WTC11 (cell line): ENCODE results near the gene THAP9. TPM values are rescaled to one million over a fixed set of nuclear protein-coding genes. Genes with fewer than 3 reads are reported as not detected.

Experiments used
- ATAC-seq: fragments of 200-7000 bp; cut with Tn5 transposase; 2 replicates; pipeline ENCODE4 v1.10.0; 2021; ENCODE audit warnings: mild to moderate bottlenecking, moderate library complexity
- CTCF ChIA-PET: fragments of 300-600 bp; sonication (Branson Sonifier 250); formaldehyde crosslinking; loops from one replicate; lab custom pipeline; 2021; ENCODE audit warnings: antibody characterized with exemption; lab: Charles Lee
- POLR2A ChIA-PET: fragments of 350-600 bp; sonication (Branson Sonifier 250); formaldehyde crosslinking; loops from one replicate; lab custom pipeline; 2021; ENCODE audit warnings: antibody characterized with exemption; lab: Charles Lee
- DNase-seq: peaks from one replicate; pipeline ENCODE4 v3.0.0; 2021; ENCODE audit warnings: low spot score
- H3K27ac Mint-ChIP-seq: 2 replicates; pipeline ENCODE4 v1.8.0; 2021; ENCODE audit warnings: mixed read lengths
- H3K27me3 Mint-ChIP-seq: 2 replicates; pipeline ENCODE4 v1.8.0; 2021; ENCODE audit warnings: low read depth, mild to moderate bottlenecking, moderate library complexity, mixed read lengths
- H3K36me3 Mint-ChIP-seq: 2 replicates; pipeline ENCODE4 v1.8.0; 2021; ENCODE audit warnings: mixed read lengths
- H3K4me1 Mint-ChIP-seq: 2 replicates; pipeline ENCODE4 v1.8.0; 2022; ENCODE audit warnings: mixed read lengths
- H3K4me3 Mint-ChIP-seq: 2 replicates; pipeline ENCODE4 v1.8.0; 2021; ENCODE audit warnings: mild to moderate bottlenecking, moderate library complexity, mixed read lengths
- H3K9me3 Mint-ChIP-seq: 2 replicates; pipeline ENCODE4 v1.8.0; 2021; ENCODE audit warnings: mixed read lengths
- CREB1 ChIP-seq: sonication (generic); formaldehyde crosslinking; IDR thresholded peaks from 2 replicates; pipeline ENCODE4 v1.8.0; 2023; ENCODE audit warnings: mild to moderate bottlenecking, missing genetic modification reagents
- ELF4 ChIP-seq: sonication (generic); formaldehyde crosslinking; IDR thresholded peaks from 2 replicates; pipeline ENCODE4 v1.8.1; 2022; ENCODE audit warnings: low read depth, mild to moderate bottlenecking, moderate library complexity, missing genetic modification reagents
- ETV6 ChIP-seq: sonication (generic); formaldehyde crosslinking; IDR thresholded peaks from 2 replicates; pipeline ENCODE4 v1.8.1; 2022; ENCODE audit warnings: mild to moderate bottlenecking, missing genetic modification reagents
- FOXJ3 ChIP-seq: sonication (generic); formaldehyde crosslinking; IDR thresholded peaks from 2 replicates; pipeline ENCODE4 v1.9.0; 2021; ENCODE audit warnings: missing genetic modification reagents, mild to moderate bottlenecking, borderline replicate concordance
- FOXK1 ChIP-seq: sonication (generic); formaldehyde crosslinking; IDR thresholded peaks from 2 replicates; pipeline ENCODE4 v1.8.0; 2022; ENCODE audit warnings: mild to moderate bottlenecking, moderate library complexity, missing genetic modification reagents
- FOXP1 ChIP-seq: sonication (generic); formaldehyde crosslinking; IDR thresholded peaks from 2 replicates; pipeline ENCODE4 v1.8.0; 2022; ENCODE audit warnings: missing genetic modification reagents, mild to moderate bottlenecking, moderate library complexity, borderline replicate concordance
- GRHL2 ChIP-seq: fragments of 250-450 bp; sonication (Bioruptor Pico); IDR thresholded peaks from 2 replicates; pipeline ENCODE4 v1.8.0; 2022; ENCODE audit warnings: mild to moderate bottlenecking, moderate library complexity; ENCODE audit not compliant: insufficient replicate concordance, severe bottlenecking
- JUN ChIP-seq: sonication (generic); formaldehyde crosslinking; IDR thresholded peaks from 2 replicates; pipeline ENCODE4 v1.8.0; 2023; ENCODE audit warnings: mild to moderate bottlenecking, missing genetic modification reagents
- KAT7 ChIP-seq: sonication (generic); formaldehyde crosslinking; IDR thresholded peaks from 2 replicates; pipeline ENCODE4 v1.8.1; 2023; ENCODE audit warnings: missing genetic modification reagents, mild to moderate bottlenecking, borderline replicate concordance
- MXD4 ChIP-seq: fragments of 250-450 bp; sonication (Bioruptor Pico); IDR thresholded peaks from 2 replicates; pipeline ENCODE4 v1.8.0; 2021; ENCODE audit warnings: mild to moderate bottlenecking, moderate library complexity, borderline replicate concordance
- NFATC4 ChIP-seq: fragments of 250-450 bp; sonication (Bioruptor Pico); IDR thresholded peaks from 2 replicates; pipeline ENCODE4 v1.9.0; 2021; ENCODE audit warnings: mild to moderate bottlenecking
- NFE2L1 ChIP-seq: sonication (generic); formaldehyde crosslinking; IDR thresholded peaks from 2 replicates; pipeline ENCODE4 v1.8.1; 2023; ENCODE audit warnings: missing genetic modification reagents
- OVOL2 ChIP-seq: fragments of 250-450 bp; sonication (Bioruptor Pico); IDR thresholded peaks from 2 replicates; pipeline ENCODE4 v1.9.0; 2021; ENCODE audit warnings: mild to moderate bottlenecking, borderline replicate concordance
- SMAD3 ChIP-seq: sonication (generic); formaldehyde crosslinking; IDR thresholded peaks from 2 replicates; pipeline ENCODE4 v1.8.0; 2022; ENCODE audit warnings: missing genetic modification reagents, mild to moderate bottlenecking, borderline replicate concordance
- SP1 ChIP-seq: sonication (generic); formaldehyde crosslinking; conservative IDR thresholded peaks from 2 replicates; pipeline ENCODE4 v1.8.1; 2022; ENCODE audit warnings: missing genetic modification reagents
- ZNF121 ChIP-seq: sonication (generic); formaldehyde crosslinking; IDR thresholded peaks from 2 replicates; pipeline ENCODE4 v1.8.0; 2023; ENCODE audit warnings: missing genetic modification reagents
- ZNF263 ChIP-seq: sonication (generic); formaldehyde crosslinking; IDR thresholded peaks from 2 replicates; pipeline ENCODE4 v1.8.1; 2022; ENCODE audit warnings: low read depth, mild to moderate bottlenecking, moderate library complexity, missing genetic modification reagents
- ZNF416 ChIP-seq: fragments of 250-450 bp; sonication (Bioruptor Pico); IDR thresholded peaks from 2 replicates; pipeline ENCODE4 v1.9.0; 2021; ENCODE audit warnings: mild to moderate bottlenecking, inconsistent platforms
- ZNF671 ChIP-seq: fragments of 250-450 bp; sonication (Bioruptor Pico); IDR thresholded peaks from 2 replicates; pipeline ENCODE4 v1.8.0; 2021; ENCODE audit warnings: mild to moderate bottlenecking
- total RNA-seq: library from RNA; stranded (reverse); gene quantifications from 3 replicates; pipeline ENCODE4 v1.2.3, GENCODE V29; 2021
- TF ChIP-seq, protein P1 (sequence below): sonication (generic); formaldehyde crosslinking; IDR thresholded peaks from 2 replicates; pipeline ENCODE4 v1.8.0; 2023; ENCODE audit warnings: missing genetic modification reagents, mild to moderate bottlenecking, borderline replicate concordance
- TF ChIP-seq, protein P2 (sequence below): sonication (generic); formaldehyde crosslinking; IDR thresholded peaks from 2 replicates; pipeline ENCODE4 v1.8.1; 2023; ENCODE audit warnings: mild to moderate bottlenecking, missing genetic modification reagents, moderate library complexity
- TF ChIP-seq, protein P3 (sequence below): fragments of 200-600 bp; IDR thresholded peaks from 2 replicates; pipeline ENCODE4 v1.8.0; 2022; ENCODE audit warnings: antibody characterized with exemption
- TF ChIP-seq, protein P4 (sequence below): sonication (generic); formaldehyde crosslinking; IDR thresholded peaks from 2 replicates; pipeline ENCODE4 v1.8.1; 2022; ENCODE audit warnings: mild to moderate bottlenecking, moderate library complexity, missing genetic modification reagents
- TF ChIP-seq, protein P5 (sequence below): sonication (generic); formaldehyde crosslinking; IDR thresholded peaks from 2 replicates; pipeline ENCODE4 v1.8.0; 2022; ENCODE audit warnings: mild to moderate bottlenecking, missing genetic modification reagents
- TF ChIP-seq, protein P6 (sequence below): sonication (generic); formaldehyde crosslinking; IDR thresholded peaks from 2 replicates; pipeline ENCODE4 v1.8.1; 2023; ENCODE audit warnings: mild to moderate bottlenecking, moderate library complexity, missing genetic modification reagents

Gene THAP9
- total RNA-seq, 1 experiment from 2014 or later: 17.7 TPM

DNA sequence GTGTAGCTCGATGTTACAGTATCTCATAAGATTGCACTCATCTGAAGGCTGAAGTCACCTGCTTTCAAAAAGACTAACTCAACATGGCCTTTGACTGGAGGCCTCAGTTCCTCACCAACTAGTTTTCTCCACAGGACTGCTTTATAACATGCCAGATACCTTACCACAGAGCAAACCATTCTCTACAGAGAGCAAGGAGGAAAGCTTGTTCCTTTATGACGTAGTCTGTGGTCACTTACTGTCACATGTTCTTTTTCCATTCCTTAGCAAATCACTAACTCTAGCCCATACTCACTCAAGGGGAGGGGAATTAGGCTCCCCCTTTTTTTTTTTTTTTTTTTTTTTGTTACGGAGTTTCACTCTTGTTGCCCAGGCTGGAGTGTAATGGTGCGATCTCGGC lies 3.2 kb downstream of the THAP9 start:
- 0 out of 2 replicates have a peak, but pooled peaks cover 3% of the 10 kb centered on the region for H3K4me1 Mint-ChIP-seq
- H3K27me3 Mint-ChIP-seq: no peaks in the 10 kb centered on the region
- ATAC-seq (no peak), DNase-seq (no peak)
- peaks cover 33% of the 10 kb centered on the region for H3K36me3 Mint-ChIP-seq
- no peak for TF ChIP-seq CREB1 (CRISPR knock-in tag)
- TF ChIP-seq SMAD3: no peak
- no peak for TF ChIP-seq ZNF416 (CRISPR knock-in tag)
- TF ChIP-seq, protein P1, sequence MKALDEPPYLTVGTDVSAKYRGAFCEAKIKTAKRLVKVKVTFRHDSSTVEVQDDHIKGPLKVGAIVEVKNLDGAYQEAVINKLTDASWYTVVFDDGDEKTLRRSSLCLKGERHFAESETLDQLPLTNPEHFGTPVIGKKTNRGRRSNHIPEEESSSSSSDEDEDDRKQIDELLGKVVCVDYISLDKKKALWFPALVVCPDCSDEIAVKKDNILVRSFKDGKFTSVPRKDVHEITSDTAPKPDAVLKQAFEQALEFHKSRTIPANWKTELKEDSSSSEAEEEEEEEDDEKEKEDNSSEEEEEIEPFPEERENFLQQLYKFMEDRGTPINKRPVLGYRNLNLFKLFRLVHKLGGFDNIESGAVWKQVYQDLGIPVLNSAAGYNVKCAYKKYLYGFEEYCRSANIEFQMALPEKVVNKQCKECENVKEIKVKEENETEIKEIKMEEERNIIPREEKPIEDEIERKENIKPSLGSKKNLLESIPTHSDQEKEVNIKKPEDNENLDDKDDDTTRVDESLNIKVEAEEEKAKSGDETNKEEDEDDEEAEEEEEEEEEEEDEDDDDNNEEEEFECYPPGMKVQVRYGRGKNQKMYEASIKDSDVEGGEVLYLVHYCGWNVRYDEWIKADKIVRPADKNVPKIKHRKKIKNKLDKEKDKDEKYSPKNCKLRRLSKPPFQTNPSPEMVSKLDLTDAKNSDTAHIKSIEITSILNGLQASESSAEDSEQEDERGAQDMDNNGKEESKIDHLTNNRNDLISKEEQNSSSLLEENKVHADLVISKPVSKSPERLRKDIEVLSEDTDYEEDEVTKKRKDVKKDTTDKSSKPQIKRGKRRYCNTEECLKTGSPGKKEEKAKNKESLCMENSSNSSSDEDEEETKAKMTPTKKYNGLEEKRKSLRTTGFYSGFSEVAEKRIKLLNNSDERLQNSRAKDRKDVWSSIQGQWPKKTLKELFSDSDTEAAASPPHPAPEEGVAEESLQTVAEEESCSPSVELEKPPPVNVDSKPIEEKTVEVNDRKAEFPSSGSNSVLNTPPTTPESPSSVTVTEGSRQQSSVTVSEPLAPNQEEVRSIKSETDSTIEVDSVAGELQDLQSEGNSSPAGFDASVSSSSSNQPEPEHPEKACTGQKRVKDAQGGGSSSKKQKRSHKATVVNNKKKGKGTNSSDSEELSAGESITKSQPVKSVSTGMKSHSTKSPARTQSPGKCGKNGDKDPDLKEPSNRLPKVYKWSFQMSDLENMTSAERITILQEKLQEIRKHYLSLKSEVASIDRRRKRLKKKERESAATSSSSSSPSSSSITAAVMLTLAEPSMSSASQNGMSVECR (CRISPR knock-in tag): no peak
- TF ChIP-seq ZNF671 (CRISPR knock-in tag): no peak
- TF ChIP-seq, protein P2, sequence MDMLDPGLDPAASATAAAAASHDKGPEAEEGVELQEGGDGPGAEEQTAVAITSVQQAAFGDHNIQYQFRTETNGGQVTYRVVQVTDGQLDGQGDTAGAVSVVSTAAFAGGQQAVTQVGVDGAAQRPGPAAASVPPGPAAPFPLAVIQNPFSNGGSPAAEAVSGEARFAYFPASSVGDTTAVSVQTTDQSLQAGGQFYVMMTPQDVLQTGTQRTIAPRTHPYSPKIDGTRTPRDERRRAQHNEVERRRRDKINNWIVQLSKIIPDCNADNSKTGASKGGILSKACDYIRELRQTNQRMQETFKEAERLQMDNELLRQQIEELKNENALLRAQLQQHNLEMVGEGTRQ: no peak
- TF ChIP-seq, protein P3, sequence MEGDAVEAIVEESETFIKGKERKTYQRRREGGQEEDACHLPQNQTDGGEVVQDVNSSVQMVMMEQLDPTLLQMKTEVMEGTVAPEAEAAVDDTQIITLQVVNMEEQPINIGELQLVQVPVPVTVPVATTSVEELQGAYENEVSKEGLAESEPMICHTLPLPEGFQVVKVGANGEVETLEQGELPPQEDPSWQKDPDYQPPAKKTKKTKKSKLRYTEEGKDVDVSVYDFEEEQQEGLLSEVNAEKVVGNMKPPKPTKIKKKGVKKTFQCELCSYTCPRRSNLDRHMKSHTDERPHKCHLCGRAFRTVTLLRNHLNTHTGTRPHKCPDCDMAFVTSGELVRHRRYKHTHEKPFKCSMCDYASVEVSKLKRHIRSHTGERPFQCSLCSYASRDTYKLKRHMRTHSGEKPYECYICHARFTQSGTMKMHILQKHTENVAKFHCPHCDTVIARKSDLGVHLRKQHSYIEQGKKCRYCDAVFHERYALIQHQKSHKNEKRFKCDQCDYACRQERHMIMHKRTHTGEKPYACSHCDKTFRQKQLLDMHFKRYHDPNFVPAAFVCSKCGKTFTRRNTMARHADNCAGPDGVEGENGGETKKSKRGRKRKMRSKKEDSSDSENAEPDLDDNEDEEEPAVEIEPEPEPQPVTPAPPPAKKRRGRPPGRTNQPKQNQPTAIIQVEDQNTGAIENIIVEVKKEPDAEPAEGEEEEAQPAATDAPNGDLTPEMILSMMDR: no peak
- TF ChIP-seq, protein P4, sequence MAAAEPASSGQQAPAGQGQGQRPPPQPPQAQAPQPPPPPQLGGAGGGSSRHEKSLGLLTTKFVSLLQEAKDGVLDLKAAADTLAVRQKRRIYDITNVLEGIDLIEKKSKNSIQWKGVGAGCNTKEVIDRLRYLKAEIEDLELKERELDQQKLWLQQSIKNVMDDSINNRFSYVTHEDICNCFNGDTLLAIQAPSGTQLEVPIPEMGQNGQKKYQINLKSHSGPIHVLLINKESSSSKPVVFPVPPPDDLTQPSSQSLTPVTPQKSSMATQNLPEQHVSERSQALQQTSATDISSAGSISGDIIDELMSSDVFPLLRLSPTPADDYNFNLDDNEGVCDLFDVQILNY (CRISPR knock-in tag): no peak
- no peak for TF ChIP-seq NFE2L1 (CRISPR knock-in tag)
- TF ChIP-seq OVOL2 (CRISPR knock-in tag): no peak
- TF ChIP-seq ELF4: no peak
- TF ChIP-seq MXD4 (CRISPR knock-in tag): no peak
- no peak for TF ChIP-seq GRHL2 (CRISPR knock-in tag)
- TF ChIP-seq JUN (CRISPR knock-in tag): no peak
- no peak for TF ChIP-seq KAT7 (CRISPR knock-in tag)
- no peak for TF ChIP-seq FOXJ3
- no peak for TF ChIP-seq ETV6 (CRISPR knock-in tag)
- TF ChIP-seq, protein P5, sequence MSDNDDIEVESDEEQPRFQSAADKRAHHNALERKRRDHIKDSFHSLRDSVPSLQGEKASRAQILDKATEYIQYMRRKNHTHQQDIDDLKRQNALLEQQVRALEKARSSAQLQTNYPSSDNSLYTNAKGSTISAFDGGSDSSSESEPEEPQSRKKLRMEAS (CRISPR knock-in tag): no peak
- H3K9me3 Mint-ChIP-seq: no peaks in the 10 kb centered on the region
- POLR2A ChIA-PET: interaction anchor here (0.7 kb wide), 1 partner anchor 186 kb away, joined by 4 read pairs; no protein-coding TSS in a partner anchor
- H3K27ac Mint-ChIP-seq: peak overlapping the region; percentile 50
- CTCF ChIA-PET: no interaction called here
- H3K4me3 Mint-ChIP-seq: no peak overlapping the region

DNA sequence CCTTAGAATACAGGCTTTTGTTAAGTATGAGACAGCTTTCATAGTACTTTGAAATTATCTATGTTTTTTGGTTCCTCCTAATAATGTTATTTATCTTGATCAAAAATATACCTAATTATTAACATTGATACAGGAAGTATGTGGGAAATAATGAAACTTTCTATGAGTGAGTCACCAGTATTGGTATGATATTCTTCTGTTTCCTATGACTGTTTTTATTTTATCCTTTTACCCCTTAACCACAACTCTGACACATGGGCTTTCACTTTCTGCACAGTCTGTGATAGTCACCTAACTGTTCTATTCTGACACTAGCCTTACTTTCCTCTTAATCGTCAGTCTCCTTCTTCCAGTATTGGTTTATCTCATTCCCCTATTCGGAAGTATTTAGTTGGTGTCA lies 4.7 kb downstream of the THAP9 start:
- Mint-ChIP-seq H3K4me3 (no peak overlapping the region), H3K4me1 (no peaks in the 10 kb centered on the region), H3K9me3 (no peaks in the 10 kb centered on the region), H3K36me3 (peaks cover 41% of the 10 kb centered on the region), H3K27ac (no peak overlapping the region), H3K27me3 (no peaks in the 10 kb centered on the region)
- ChIA-PET POLR2A (no interaction called here), CTCF (no interaction called here)
- ATAC-seq (no peak), DNase-seq (no peak)
- no peak for TF ChIP-seq FOXK1 (CRISPR knock-in tag)
- no peak for TF ChIP-seq SP1 (CRISPR knock-in tag)
- no peak for TF ChIP-seq NFE2L1 (CRISPR knock-in tag)
- TF ChIP-seq, protein P2: no peak
- no peak for TF ChIP-seq NFATC4 (CRISPR knock-in tag)
- TF ChIP-seq FOXP1 (CRISPR knock-in tag): no peak
- TF ChIP-seq, protein P5 (CRISPR knock-in tag): no peak
- TF ChIP-seq, protein P6, sequence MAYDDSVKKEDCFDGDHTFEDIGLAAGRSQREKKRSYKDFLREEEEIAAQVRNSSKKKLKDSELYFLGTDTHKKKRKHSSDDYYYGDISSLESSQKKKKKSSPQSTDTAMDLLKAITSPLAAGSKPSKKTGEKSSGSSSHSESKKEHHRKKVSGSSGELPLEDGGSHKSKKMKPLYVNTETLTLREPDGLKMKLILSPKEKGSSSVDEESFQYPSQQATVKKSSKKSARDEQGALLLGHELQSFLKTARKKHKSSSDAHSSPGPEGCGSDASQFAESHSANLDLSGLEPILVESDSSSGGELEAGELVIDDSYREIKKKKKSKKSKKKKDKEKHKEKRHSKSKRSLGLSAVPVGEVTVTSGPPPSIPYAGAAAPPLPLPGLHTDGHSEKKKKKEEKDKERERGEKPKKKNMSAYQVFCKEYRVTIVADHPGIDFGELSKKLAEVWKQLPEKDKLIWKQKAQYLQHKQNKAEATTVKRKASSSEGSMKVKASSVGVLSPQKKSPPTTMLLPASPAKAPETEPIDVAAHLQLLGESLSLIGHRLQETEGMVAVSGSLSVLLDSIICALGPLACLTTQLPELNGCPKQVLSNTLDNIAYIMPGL (CRISPR knock-in tag): no peak
- no peak for TF ChIP-seq ZNF416 (CRISPR knock-in tag)
- no peak for TF ChIP-seq ZNF263
- TF ChIP-seq ZNF121: no peak
